PC-9 (cell line): ENCODE results near the gene KLF13. TPM values are rescaled to one million over a fixed set of nuclear protein-coding genes. Genes with fewer than 3 reads are reported as not detected.

Source experiments
- BruUV-seq: library from RNA; stranded (reverse); fragments of 400-500 nt; replicated peaks from 2 replicates; lab custom pipeline; 2021; lab: Mats Ljungman, UMichigan
- CTCF ChIA-PET: fragments of 300-600 bp; sonication (Branson Sonifier 250); formaldehyde crosslinking; loops from one replicate; lab custom pipeline; 2022; ENCODE audit warnings: antibody characterized with exemption; lab: Charles Lee
- POLR2A ChIA-PET: fragments of 300-600 bp; sonication (Branson Sonifier 250); formaldehyde crosslinking; loops from one replicate; lab custom pipeline; 2022; ENCODE audit warnings: antibody characterized with exemption; ENCODE audit not compliant: unreplicated experiment; lab: Charles Lee
- DNase-seq, 2 experiments: peaks; one replicate each; pipeline versions ENCODE4 v3.0.0 to v3.0.0-alpha.2; 2015 to 2022; ENCODE audit warnings: mixed read lengths in 1 of 2
- H2AFZ ChIP-seq: fragments of 200-600 bp; sonication (generic); 2 replicates; pipeline ENCODE4 v1.8.1; 2017; ENCODE audit warnings: antibody characterized with exemption
- H3F3A ChIP-seq: fragments of 200-600 bp; sonication (generic); 2 replicates; pipeline ENCODE4 v1.8.1; 2017; ENCODE audit warnings: antibody characterized with exemption, mild to moderate bottlenecking, low read depth; ENCODE audit not compliant: insufficient read depth
- H3K27ac ChIP-seq: fragments of 200-600 bp; sonication (generic); 2 replicates; pipeline ENCODE4 v1.6.1; 2016; ENCODE audit warnings: mixed run types
- H3K27me3 ChIP-seq: fragments of 200-600 bp; sonication (generic); 2 replicates; pipeline ENCODE4 v1.6.1; 2016; ENCODE audit warnings: low read depth, mixed run types; ENCODE audit not compliant: insufficient read depth
- H3K36me3 ChIP-seq: fragments of 200-600 bp; sonication (generic); 2 replicates; pipeline ENCODE4 v1.6.1; 2016; ENCODE audit warnings: low read depth, mixed run types
- H3K4me1 ChIP-seq: fragments of 200-600 bp; sonication (generic); replicated peaks from 2 replicates; pipeline ENCODE4 v1.6.1; 2016; ENCODE audit warnings: mixed run types; ENCODE audit not compliant: insufficient read depth
- H3K4me2 ChIP-seq: fragments of 200-600 bp; sonication (generic); 2 replicates; pipeline ENCODE4 v1.6.1; 2017; ENCODE audit warnings: mixed run types
- H3K4me3 ChIP-seq: fragments of 200-600 bp; sonication (generic); 2 replicates; pipeline ENCODE4 v1.6.1; 2016; ENCODE audit warnings: mixed run types
- H3K79me2 ChIP-seq: fragments of 200-600 bp; sonication (generic); 2 replicates; pipeline ENCODE4 v1.6.1; 2017; ENCODE audit warnings: low read depth, mixed run types
- H3K9me2 ChIP-seq: fragments of 200-600 bp; sonication (generic); 2 replicates; pipeline ENCODE4 v1.8.1; 2017; ENCODE audit warnings: mild to moderate bottlenecking; ENCODE audit not compliant: insufficient read depth
- H3K9me3 ChIP-seq: fragments of 200-600 bp; sonication (generic); 2 replicates; pipeline ENCODE4 v1.8.1; 2016; ENCODE audit warnings: low read depth; ENCODE audit not compliant: insufficient read depth
- H4K20me1 ChIP-seq: fragments of 200-600 bp; sonication (generic); 2 replicates; pipeline ENCODE4 v1.8.1; 2017; ENCODE audit not compliant: insufficient read depth
- CTCF ChIP-seq: fragments of 200-600 bp; sonication (generic); conservative IDR thresholded peaks from 2 replicates; pipeline ENCODE4 v1.6.1; 2017; ENCODE audit warnings: mixed run types, antibody characterized with exemption, mild to moderate bottlenecking, moderate library complexity
- EZH2 ChIP-seq: fragments of 200-600 bp; sonication (generic); IDR thresholded peaks from 2 replicates; pipeline ENCODE4 v1.8.0; 2017; ENCODE audit warnings: antibody characterized with exemption, low read depth
- intact Hi-C: fragments of 100-400 bp; cut with micrococcal nuclease; formaldehyde crosslinking; loops from one replicate; pipeline ENCODE4 v1.10.0; 2022; ENCODE audit not compliant: unreplicated experiment
- total RNA-seq: library from RNA; stranded (reverse); gene quantifications from 2 replicates; pipeline ENCODE4 v1.2.3, GENCODE V29; 2021

The KLF13 gene
- total RNA-seq, 1 experiment from 2014 or later, result 3.4 TPM

- H3K27me3 ChIP-seq, result 0 out of 2 replicates have a peak, but pooled peaks cover 3% of the 10 kb centered on the region
- intact Hi-C loops, result no loop called here
Measured at GRCh38 chr15:31330111-31330785, 3.6 kb downstream of the KLF13 start.

GRCh38 chr15:31330836-31331235 lies 4.2 kb downstream of the KLF13 start:
- H4K20me1 ChIP-seq, result no peaks in the 10 kb centered on the region
- intact Hi-C loops, result no loop called here
- no peak overlapping the region for H3K4me3 ChIP-seq
- no peak overlapping the region for H2AFZ ChIP-seq
- BruUV-seq, result no TSS peak
- no peak overlapping the region for H3K4me2 ChIP-seq
- H3K27me3 ChIP-seq, result 0 out of 2 replicates have a peak, but pooled peaks cover 3% of the 10 kb centered on the region
- ChIA-PET POLR2A (no interaction called here), CTCF (no interaction called here)
- H3K36me3 ChIP-seq, result no peaks in the 10 kb centered on the region
- TF ChIP-seq CTCF (no peak), EZH2 (no peak)
- no peaks in the 10 kb centered on the region for H3K4me1 ChIP-seq
- no peaks in the 10 kb centered on the region for H3K9me2 ChIP-seq
- no peak overlapping the region for H3K27ac ChIP-seq
- no peaks in the 10 kb centered on the region for H3K9me3 ChIP-seq
- no peak for DNase-seq
- H3F3A ChIP-seq, result no peaks in the 10 kb centered on the region
- no peaks in the 10 kb centered on the region for H3K79me2 ChIP-seq

More at GRCh38 chr15:31330111-31330785, 3.6 kb downstream of the KLF13 start:
- no peaks in the 10 kb centered on the region for H3K36me3 ChIP-seq
- H3K4me1 ChIP-seq, result no peaks in the 10 kb centered on the region
- no peaks in the 10 kb centered on the region for H4K20me1 ChIP-seq
- ChIA-PET CTCF (no interaction called here), POLR2A (no interaction called here)
- H3K4me2 ChIP-seq, result no peak overlapping the region
- DNase-seq, result no peak
- H3K4me3 ChIP-seq, result no peak overlapping the region
- H3F3A ChIP-seq, result no peaks in the 10 kb centered on the region
- no peaks in the 10 kb centered on the region for H3K9me3 ChIP-seq
- no peak overlapping the region for H3K27ac ChIP-seq
- BruUV-seq, result no TSS peak
- TF ChIP-seq CTCF, result no peak
- no peak for TF ChIP-seq EZH2
- H3K9me2 ChIP-seq, result no peaks in the 10 kb centered on the region
- no peaks in the 10 kb centered on the region for H3K79me2 ChIP-seq
- no peak overlapping the region for H2AFZ ChIP-seq

GRCh38 chr15:31331389-31331788 lies 4.8 kb downstream of the KLF13 start:
- no TSS peak for BruUV-seq
- intact Hi-C loops, result no loop called here
- Histone ChIP-seq H3K36me3 (no peaks in the 10 kb centered on the region), H3K4me1 (no peaks in the 10 kb centered on the region), H3K27ac (no peak overlapping the region), H3K9me3 (no peaks in the 10 kb centered on the region), H3K4me3 (no peak overlapping the region), H3F3A (no peaks in the 10 kb centered on the region), H3K79me2 (no peaks in the 10 kb centered on the region), H2AFZ (no peak overlapping the region), H4K20me1 (no peaks in the 10 kb centered on the region), H3K4me2 (no peak overlapping the region), H3K9me2 (no peaks in the 10 kb centered on the region), H3K27me3 (0 out of 2 replicates have a peak, but pooled peaks cover 3% of the 10 kb centered on the region)
- POLR2A ChIA-PET, result no interaction called here
- no peak for TF ChIP-seq EZH2
- TF ChIP-seq CTCF, result no peak
- CTCF ChIA-PET, result no interaction called here
- no peak for DNase-seq
